Measurements from ENCODE around the gene XRCC4. TPM values are rescaled to one million over a fixed set of nuclear protein-coding genes. Genes with fewer than 3 reads are reported as not detected.

XRCC4 gene
- total RNA-seq, 1 donor from 2014 or later = 5.7 TPM

DNA sequence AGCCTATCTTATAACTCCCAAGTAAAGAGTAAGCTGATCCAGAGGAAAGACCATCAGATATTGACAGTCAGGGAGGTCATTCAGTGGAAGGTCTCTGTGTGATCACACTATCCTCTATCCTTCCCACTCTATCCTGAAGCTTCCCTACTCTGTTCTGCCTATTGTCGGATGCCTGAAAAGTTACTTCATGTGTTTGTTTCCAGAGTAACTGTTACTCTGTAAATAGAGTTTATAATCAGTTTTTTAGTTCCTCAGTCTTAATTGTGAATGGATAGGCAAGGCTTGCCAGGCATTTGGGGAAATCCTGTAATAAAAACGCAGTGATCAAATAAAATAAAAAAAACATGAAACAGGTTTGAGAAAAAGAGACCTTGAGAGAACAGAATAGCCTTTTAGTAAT, 79.8 kb downstream of the XRCC4 start:
- peak; percentile 53 for ATAC-seq

GRCh38 chr5:83162601-83163000, 85.3 kb downstream of the XRCC4 start:
- DNase-seq = no peak
- intact Hi-C loops (cut with micrococcal nuclease) = no loop called here
- ATAC-seq = no peak

More for the DNA sequence above, 79.8 kb downstream of the XRCC4 start:
- intact Hi-C loops (cut with micrococcal nuclease) = no loop called here
- no peak for DNase-seq

GRCh38 chr5:83167538-83167937, 90.2 kb downstream of the XRCC4 start:
- no peak for DNase-seq
- intact Hi-C loops (cut with micrococcal nuclease) = no loop called here

DNA sequence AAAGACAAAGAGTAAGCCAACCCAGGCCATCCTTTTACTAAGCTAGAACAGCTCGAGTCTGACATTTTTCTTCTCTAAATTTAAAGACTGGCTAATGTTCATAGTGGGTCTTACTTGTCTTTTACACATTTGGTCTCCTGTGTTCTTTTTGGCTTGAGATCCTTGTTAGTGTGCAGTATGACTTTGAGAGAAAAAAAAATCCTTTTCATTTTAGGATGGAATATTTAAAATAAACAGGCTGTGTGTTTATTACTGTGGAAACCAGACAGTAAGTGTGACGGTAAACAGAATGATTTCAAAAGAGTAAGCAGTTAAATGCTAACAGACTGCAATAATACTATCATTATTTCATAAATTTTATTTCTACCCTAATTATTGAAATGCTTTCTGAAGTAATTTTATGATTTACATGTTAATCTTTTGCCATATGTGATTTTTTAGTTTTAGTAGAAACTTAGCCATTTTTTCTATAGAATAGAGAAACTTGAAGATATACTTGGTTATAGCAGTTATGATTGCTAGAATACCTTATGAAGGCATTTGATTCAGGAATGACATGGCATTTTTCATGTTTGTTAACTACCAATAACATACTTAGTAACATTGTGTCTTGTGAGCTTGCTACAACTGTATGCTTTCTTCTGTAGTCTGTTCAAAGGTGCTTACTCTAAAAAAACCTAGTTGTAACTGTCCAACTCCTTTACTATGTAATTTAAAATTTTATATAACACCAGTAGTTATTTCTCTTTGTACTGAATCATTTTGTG, 92.4 kb downstream of the XRCC4 start:
- intact Hi-C loops (cut with micrococcal nuclease) = no loop called here
- ATAC-seq = no peak
- DNase-seq = no peak

More at GRCh38 chr5:83167538-83167937, 90.2 kb downstream of the XRCC4 start:
- ATAC-seq = no peak

- no peak for DNase-seq
- intact Hi-C loops (cut with micrococcal nuclease) = no loop called here
- no peak for ATAC-seq
Observed at GRCh38 chr5:83172011-83172410, 94.7 kb downstream of the XRCC4 start.

- no peak for ATAC-seq
- DNase-seq = no peak
- intact Hi-C loops (cut with micrococcal nuclease) = no loop called here
Observed at GRCh38 chr5:83172655-83173054, 95.3 kb downstream of the XRCC4 start.

GRCh38 chr5:83173826-83174225, 96.5 kb downstream of the XRCC4 start:
- intact Hi-C loops (cut with micrococcal nuclease) = no loop called here
- ATAC-seq (no peak), DNase-seq (no peak)

DNA sequence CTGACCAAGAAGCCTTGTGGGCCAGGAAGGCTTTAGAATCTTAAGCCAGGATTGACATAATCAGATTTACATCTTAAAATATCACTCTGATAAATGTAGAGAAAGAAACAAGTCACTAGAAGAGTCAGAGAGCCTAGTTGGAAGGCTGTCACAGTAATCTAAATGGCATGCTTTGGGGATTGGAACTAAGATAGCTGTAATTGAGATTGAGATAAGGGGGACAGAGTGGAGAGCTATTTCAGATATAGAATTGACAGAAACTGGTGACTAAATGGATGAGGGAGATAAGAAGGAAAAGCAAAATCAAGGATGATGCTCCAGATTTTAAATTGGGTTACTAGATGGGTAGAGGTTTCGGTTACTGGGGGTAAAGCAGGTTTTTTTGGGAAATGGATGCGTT, 100.5 kb downstream of the XRCC4 start:
- no peak for ATAC-seq
- intact Hi-C loops (cut with micrococcal nuclease) = no loop called here

DNA sequence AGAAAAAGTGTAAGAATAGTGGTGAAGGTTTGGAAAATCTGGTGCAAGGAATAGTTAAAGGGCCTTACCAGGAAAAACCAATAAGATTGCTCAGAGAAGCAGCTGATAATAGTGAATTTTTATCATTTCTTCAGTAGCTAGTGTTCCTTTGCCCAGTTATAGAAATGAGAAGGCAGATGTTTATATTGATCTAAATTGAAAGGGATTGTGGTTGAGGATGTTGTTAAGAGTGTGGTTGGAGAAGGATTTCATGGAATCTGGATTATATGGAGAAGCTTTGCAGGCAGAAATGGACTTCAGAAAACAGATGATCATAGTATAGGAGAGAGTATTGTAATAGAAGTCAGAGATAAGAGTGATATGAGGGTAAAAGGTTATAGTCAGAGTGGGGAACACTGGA, 102.6 kb downstream of the XRCC4 start:
- intact Hi-C loops (cut with micrococcal nuclease) = no loop called here
- no peak for ATAC-seq
- DNase-seq = no peak

More for the DNA sequence above, 100.5 kb downstream of the XRCC4 start:
- no peak for DNase-seq

- no peak for DNase-seq
- intact Hi-C loops (cut with micrococcal nuclease) = no loop called here
- ATAC-seq = no peak
Observed at GRCh38 chr5:83184534-83184933, 107.2 kb downstream of the XRCC4 start.

DNA sequence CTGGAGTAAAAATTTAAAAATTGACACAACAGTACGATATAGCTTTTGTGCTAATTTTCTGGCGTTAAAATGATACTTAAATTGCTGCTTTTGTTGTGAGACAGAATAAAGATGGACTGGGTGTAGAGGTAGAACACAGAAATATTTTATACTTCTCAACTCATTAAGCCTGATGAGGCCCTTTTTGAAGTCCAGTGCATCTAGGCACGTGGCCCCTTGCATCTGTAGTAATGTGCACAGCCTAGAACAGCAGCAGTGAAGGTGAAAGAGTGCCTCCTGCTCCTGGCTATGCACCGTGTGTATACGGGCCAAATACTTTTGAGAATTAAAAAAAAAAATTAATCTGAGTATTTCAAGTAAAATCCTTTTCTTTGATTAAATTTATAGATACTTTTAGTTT, 115.6 kb downstream of the XRCC4 start:
- ATAC-seq = no peak
- no peak for DNase-seq
- intact Hi-C loops (cut with micrococcal nuclease) = no loop called here

- intact Hi-C loops (cut with micrococcal nuclease) = no loop called here
- no peak for DNase-seq
- ATAC-seq = no peak
Observed at GRCh38 chr5:83197326-83197967, 120.1 kb downstream of the XRCC4 start.

GRCh38 chr5:83199126-83199525, 121.8 kb downstream of the XRCC4 start:
- DNase-seq (no peak), ATAC-seq (no peak)

DNA sequence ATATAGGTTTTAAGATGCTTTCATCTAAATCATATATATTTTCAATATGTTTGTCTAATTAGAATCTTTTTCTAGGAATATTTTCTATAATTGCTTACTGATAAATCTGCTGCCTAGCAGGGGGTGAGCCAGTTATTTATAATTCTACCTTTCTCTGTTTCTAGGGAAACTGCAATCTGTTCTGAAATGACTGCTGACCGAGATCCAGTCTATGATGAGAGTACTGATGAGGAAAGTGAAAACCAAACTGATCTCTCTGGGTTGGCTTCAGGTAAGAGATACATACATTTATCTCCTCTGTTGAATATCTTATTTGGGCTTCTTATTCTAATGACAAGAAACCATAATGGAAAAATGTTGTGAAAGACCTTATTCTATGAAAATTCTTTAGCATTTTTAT, 127.3 kb downstream of the XRCC4 start:
- intact Hi-C loops (cut with micrococcal nuclease) = no loop called here
- ATAC-seq (no peak), DNase-seq (no peak)

More at GRCh38 chr5:83199126-83199525, 121.8 kb downstream of the XRCC4 start:
- intact Hi-C loops (cut with micrococcal nuclease) = no loop called here

DNA sequence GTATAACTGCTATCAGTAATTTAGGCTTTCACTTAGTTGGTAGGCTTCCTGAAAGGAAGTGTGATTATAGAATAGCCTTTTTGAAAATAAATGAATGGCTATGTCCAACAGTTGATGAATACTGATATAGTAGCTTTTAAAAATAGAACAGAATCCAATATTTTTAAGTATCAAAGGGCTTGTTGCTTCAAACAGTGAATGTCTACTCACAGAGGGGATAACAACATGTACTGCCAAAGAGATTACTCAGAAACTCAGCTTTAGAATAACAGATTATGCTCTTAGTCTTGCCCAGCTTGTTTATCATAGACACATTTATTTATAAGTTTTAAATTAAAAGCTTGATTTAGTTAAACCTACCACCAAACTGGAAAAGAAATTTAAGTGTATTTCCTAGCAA, 132.6 kb downstream of the XRCC4 start:
- peak; percentile 22 for ATAC-seq
- intact Hi-C loops (cut with micrococcal nuclease) = no loop called here

DNA sequence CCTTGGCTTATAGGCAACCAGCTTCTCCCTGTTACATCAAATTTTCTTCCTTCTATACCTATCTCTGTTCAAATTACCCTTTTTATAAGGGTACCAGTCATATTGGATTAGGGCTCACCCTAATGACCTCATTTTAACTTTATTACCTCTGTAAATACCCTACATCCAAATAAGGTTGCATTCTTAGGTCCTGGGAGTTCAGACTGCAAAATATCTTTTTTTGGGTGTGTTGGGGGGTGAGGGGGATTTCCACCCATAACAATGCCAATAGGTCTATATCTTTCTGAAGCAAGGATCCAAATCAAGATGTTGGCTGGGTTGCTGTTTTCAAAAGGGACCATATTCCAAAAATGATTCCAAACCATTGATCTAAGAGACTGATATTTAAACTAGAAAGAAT, 141.7 kb downstream of the XRCC4 start:
- ATAC-seq = no peak
- intact Hi-C loops (cut with micrococcal nuclease) = no loop called here
- DNase-seq = no peak

More for the DNA sequence above, 132.6 kb downstream of the XRCC4 start:
- DNase-seq = no peak

DNA sequence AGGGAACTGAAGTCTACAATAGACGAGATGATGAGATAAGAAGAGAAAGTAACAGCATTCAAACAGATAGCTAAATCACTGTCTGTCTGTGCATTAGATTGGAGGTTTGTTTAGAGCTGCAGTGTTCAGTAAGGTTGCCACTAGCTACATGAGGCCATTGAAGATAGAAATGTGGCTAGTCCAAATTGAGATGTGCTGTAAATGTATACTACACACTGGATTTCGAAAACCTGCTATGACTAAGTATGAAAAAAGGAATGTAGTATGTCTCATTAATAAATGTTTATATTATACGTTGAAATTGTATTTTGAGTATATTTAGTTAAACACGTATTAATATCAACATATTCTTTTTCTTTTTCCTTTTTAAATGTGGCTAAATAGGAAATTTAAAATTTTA, 142.1 kb downstream of the XRCC4 start:
- DNase-seq = no peak
- no peak for ATAC-seq
- intact Hi-C loops (cut with micrococcal nuclease) = no loop called here

DNA sequence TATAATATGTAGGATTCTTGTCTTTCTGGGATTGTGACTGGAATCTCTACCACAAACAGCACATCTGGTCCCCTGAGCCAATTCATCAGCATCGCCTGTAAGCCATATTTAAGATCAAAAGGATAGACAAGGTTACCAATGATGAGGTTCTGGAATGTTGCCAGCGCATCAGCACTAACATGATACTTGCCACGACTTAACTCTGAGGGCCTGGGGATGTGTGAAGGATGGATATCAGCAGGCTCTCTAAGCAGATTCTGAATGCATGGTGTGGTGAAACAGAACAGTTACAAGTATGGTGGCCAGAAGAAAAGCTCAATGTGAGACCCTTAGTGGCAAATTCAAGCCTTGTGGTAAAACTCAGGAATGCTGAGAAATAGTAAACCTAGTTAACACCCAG, 143.0 kb downstream of the XRCC4 start:
- intact Hi-C loops (cut with micrococcal nuclease) = no loop called here
- no peak for ATAC-seq

GRCh38 chr5:83222906-83223305, 145.6 kb downstream of the XRCC4 start:
- DNase-seq = no peak
- intact Hi-C loops (cut with micrococcal nuclease) = no loop called here
- ATAC-seq = no peak

More for the DNA sequence above, 143.0 kb downstream of the XRCC4 start:
- DNase-seq = no peak

- no peak for ATAC-seq
- intact Hi-C loops (cut with micrococcal nuclease) = no loop called here
Observed at GRCh38 chr5:83227611-83228010, 150.3 kb downstream of the XRCC4 start.

GRCh38 chr5:83230511-83230910, 153.2 kb downstream of the XRCC4 start:
- ATAC-seq (no peak), DNase-seq (no peak)
- intact Hi-C loops (cut with micrococcal nuclease) = no loop called here

More at GRCh38 chr5:83227611-83228010, 150.3 kb downstream of the XRCC4 start:
- no peak for DNase-seq

All from left ventricle myocardium superior (tissue), 1 donor.